ENCODE data around the gene IFNG-AS1.

The IFNG-AS1 gene

GRCh38 chr12:67994046-67994445 is 4.8 kb downstream of the IFNG-AS1 start:
- DNase-seq (ENCODE audit: low read depth in 2 of 2): no peak

- DNase-seq (ENCODE audit: low read depth in 2 of 2): no peak
These were observed 7.1 kb downstream of the IFNG-AS1 start for GRCh38 chr12:67996347-67996746.

GRCh38 chr12:67998379-67998778 is 9.1 kb downstream of the IFNG-AS1 start:
- no peak for DNase-seq (ENCODE audit: low read depth in 2 of 2)

- DNase-seq (ENCODE audit: low read depth in 2 of 2): no peak
These were observed 10.0 kb downstream of the IFNG-AS1 start for GRCh38 chr12:67999244-67999643.

- DNase-seq (ENCODE audit: low read depth in 2 of 2): no peak
These were observed 12.5 kb downstream of the IFNG-AS1 start for GRCh38 chr12:68001486-68002466.

- DNase-seq (ENCODE audit: low read depth in 2 of 2): no peak
These were observed 14.5 kb downstream of the IFNG-AS1 start for GRCh38 chr12:68003777-68004176.

- DNase-seq (ENCODE audit: low read depth in 2 of 2): no peak
These were observed 17.8 kb downstream of the IFNG-AS1 start for GRCh38 chr12:68007033-68007432.

GRCh38 chr12:68007466-68007865 is 18.2 kb downstream of the IFNG-AS1 start:
- DNase-seq (ENCODE audit: low read depth in 2 of 2): peak; percentile 42 to 53

- no peak for DNase-seq (ENCODE audit: low read depth in 2 of 2)
These were observed 22.1 kb downstream of the IFNG-AS1 start for GRCh38 chr12:68011206-68011881.

- DNase-seq (ENCODE audit: low read depth in 2 of 2): peak; percentile 18 to 25
These were observed 22.6 kb downstream of the IFNG-AS1 start for GRCh38 chr12:68011882-68012207.

- DNase-seq (ENCODE audit: low read depth in 2 of 2): no peak
These were observed 23.5 kb downstream of the IFNG-AS1 start for GRCh38 chr12:68012712-68013111.

GRCh38 chr12:68013181-68013580 is 23.9 kb downstream of the IFNG-AS1 start:
- no peak for DNase-seq (ENCODE audit: low read depth in 2 of 2)

- no peak for DNase-seq (ENCODE audit: low read depth in 2 of 2)
These were observed 26.9 kb downstream of the IFNG-AS1 start for GRCh38 chr12:68016136-68016535.

- no peak for DNase-seq (ENCODE audit: low read depth in 2 of 2)
These were observed 29.1 kb downstream of the IFNG-AS1 start for GRCh38 chr12:68018315-68018714.

GRCh38 chr12:68020049-68020448 is 30.8 kb downstream of the IFNG-AS1 start:
- no peak for DNase-seq (ENCODE audit: low read depth in 2 of 2)

GRCh38 chr12:68020699-68021098 is 31.5 kb downstream of the IFNG-AS1 start:
- no peak for DNase-seq (ENCODE audit: low read depth in 2 of 2)

- no peak for DNase-seq (ENCODE audit: low read depth in 2 of 2)
These were observed 39.4 kb downstream of the IFNG-AS1 start for GRCh38 chr12:68028647-68029046.

GRCh38 chr12:68030248-68030647 is 41.0 kb downstream of the IFNG-AS1 start:
- no peak for DNase-seq (ENCODE audit: low read depth in 2 of 2)

- no peak for DNase-seq (ENCODE audit: low read depth in 2 of 2)
These were observed 41.9 kb downstream of the IFNG-AS1 start for GRCh38 chr12:68031174-68031573.

GRCh38 chr12:68031881-68032739 is 42.9 kb downstream of the IFNG-AS1 start:
- no peak for DNase-seq (ENCODE audit: low read depth in 2 of 2)

- DNase-seq (ENCODE audit: low read depth in 2 of 2): no peak
These were observed 45.3 kb downstream of the IFNG-AS1 start for GRCh38 chr12:68034567-68034966.

GRCh38 chr12:68036642-68037041 is 47.4 kb downstream of the IFNG-AS1 start:
- DNase-seq (ENCODE audit: low read depth in 2 of 2): no peak
